ENCODE data around the gene TTYH3. TPM values are rescaled to one million over a fixed set of nuclear protein-coding genes. Genes with fewer than 3 reads are reported as not detected.

The TTYH3 gene
- total and polyA plus RNA-seq, 2 of the 13 experiments (the other 11 are each of a cell fraction or from before 2014, with no cell fraction given) = 26.3 to 50.0 TPM

- peak; percentile 80; the same call in 1 of the 2 replicates for TF ChIP-seq MEIS1 (CRISPR knock-in tag; IDR thresholded peaks at IDR 0.05; ENCODE audit: borderline replicate concordance)
- TF ChIP-seq NCOR1 (IDR thresholded peaks at IDR 0.05; ENCODE audit: borderline replicate concordance, low read length) = peak; percentile 89
- TF ChIP-seq ZNF503 (CRISPR knock-in tag; IDR thresholded peaks at IDR 0.05) = peak; percentile 89; the same call in 1 of the 2 replicates
- TF ChIP-seq CCDC6 (CRISPR knock-in tag; IDR thresholded peaks at IDR 0.05) = no peak
- no peak for TF ChIP-seq ZBTB49 (CRISPR knock-in tag; IDR thresholded peaks at IDR 0.05; ENCODE audit: borderline replicate concordance)
- TF ChIP-seq ZBTB38 (CRISPR knock-in tag; IDR thresholded peaks at IDR 0.05) = peak; percentile 51; the same call in 1 of the 2 replicates
- TF ChIP-seq SP1 (IDR thresholded peaks at IDR 0.05) = no peak
- 0 out of 2 replicates have a peak, but pooled peaks have one; percentile 40 for TF ChIP-seq SP1 (CRISPR knock-in tag; IDR thresholded peaks at IDR 0.05)
- TF ChIP-seq MXI1 (IDR thresholded peaks at IDR 0.05; ENCODE audit: borderline replicate concordance, low read depth, low read length) = peak; percentile 17; the same call in 1 of the 3 replicates
- no peak for TF ChIP-seq BORCS8-MEF2B (CRISPR knock-in tag; IDR thresholded peaks at IDR 0.05)
- 0 out of 2 replicates have a peak, but pooled peaks have one; percentile 12 for TF ChIP-seq SOX13 (IDR thresholded peaks at IDR 0.05)
- peak in 1 of 2 experiments; percentile 80; a peak in 2 of 4 replicates for TF ChIP-seq SOX13 (CRISPR knock-in tag; conservative IDR thresholded peaks at IDR 0.05 in 1 of 2, IDR thresholded peaks at IDR 0.05 in 1 of 2)
- peak; percentile 68; the same call in 1 of the 2 replicates for TF ChIP-seq PPARG (CRISPR knock-in tag; conservative IDR thresholded peaks at IDR 0.05)
- no peak for TF ChIP-seq EED (CRISPR knock-in tag; IDR thresholded peaks at IDR 0.05)
- TF ChIP-seq ZNF407 (CRISPR knock-in tag; IDR thresholded peaks at IDR 0.05; ENCODE audit: not compliant biosample characterization) = no peak
Observed at GRCh38 chr7:2622869-2623697, 8.7 kb upstream of the TTYH3 start (continued).

Data from HepG2 (cell line).